SK-N-SH (cell line): ENCODE results near the gene CHST3.

Experiments used
- CTCF ChIP-seq: fragments of 200-600 bp; sonication (generic); IDR thresholded peaks from 2 replicates; pipeline ENCODE4 v1.6.1; 2017; ENCODE audit warnings: antibody characterized with exemption, mild to moderate bottlenecking, moderate library complexity
- EP300 ChIP-seq, 2 experiments: IDR thresholded peaks; 2 replicates each; pipeline versions ENCODE4 v1.4.0 to v1.6.1; 2012; ENCODE audit warnings: borderline replicate concordance in 1 of 2, low read depth in 1 of 2, low read length in 1 of 2
- FOXJ3 ChIP-seq: sonication (generic); formaldehyde crosslinking; IDR thresholded peaks from 2 replicates; pipeline ENCODE4 v1.5.1; 2020; ENCODE audit warnings: mild to moderate bottlenecking, missing genetic modification reagents
- NFIC ChIP-seq: IDR thresholded peaks from 2 replicates; pipeline ENCODE4 v1.4.0; 2012; ENCODE audit warnings: borderline replicate concordance
- RFX5 ChIP-seq: IDR thresholded peaks from 2 replicates; pipeline ENCODE4 v1.6.1; 2012; ENCODE audit warnings: mild to moderate bottlenecking, improper control_type of control experiment, low read length
- YY1 ChIP-seq: IDR thresholded peaks from 2 replicates; pipeline ENCODE4 v1.4.0; 2012; ENCODE audit warnings: low read depth, mild to moderate bottlenecking

- TF ChIP-seq CTCF (no peak), EP300 (IDR thresholded peaks at IDR 0.05; ENCODE audit: borderline replicate concordance in 1 of 2, low read depth in 1 of 2, low read length in 1 of 2) (no peak), NFIC (no peak), YY1 (no peak), RFX5 (no peak), FOXJ3 (no peak)
These were observed 67.5 kb downstream of the CHST3 start for GRCh38 chr10:72031706-72032105.
